GM23338 (cell line): ENCODE data around the gene LRRC2. TPM values are rescaled to one million over a fixed set of nuclear protein-coding genes. Genes with fewer than 3 reads are reported as not detected.

ENCODE experiments used
- ATAC-seq: fragments of 200-7000 bp; cut with Tn5 transposase; 3 replicates; pipeline ENCODE4 v1.9.1; 2020
- DNase-seq: peaks from one replicate; pipeline ENCODE4 v3.0.0-alpha.2; 2015; ENCODE audit warnings: low spot score
- H2AFZ ChIP-seq: fragments of 200-600 bp; sonication (generic); 2 replicates; pipeline ENCODE4 v1.8.0; 2016; ENCODE audit warnings: antibody characterized with exemption, mild to moderate bottlenecking, moderate library complexity
- H3F3A ChIP-seq: fragments of 200-600 bp; sonication (generic); replicated peaks from 2 replicates; pipeline ENCODE4 v1.8.0; 2017; ENCODE audit warnings: antibody characterized with exemption, mixed run types, low read depth
- H3K27ac ChIP-seq: fragments of 200-600 bp; sonication (generic); 2 replicates; pipeline ENCODE4 v1.6.1; 2016; ENCODE audit warnings: low read depth
- H3K27me3 ChIP-seq: fragments of 200-600 bp; sonication (generic); 2 replicates; pipeline ENCODE4 v1.8.0; 2016; ENCODE audit warnings: mild to moderate bottlenecking, mixed run types, moderate library complexity; ENCODE audit not compliant: insufficient read depth
- H3K36me3 ChIP-seq: fragments of 200-600 bp; sonication (generic); 2 replicates; pipeline ENCODE4 v1.8.0; 2016; ENCODE audit warnings: mild to moderate bottlenecking; ENCODE audit not compliant: insufficient read depth
- H3K4me1 ChIP-seq: fragments of 200-600 bp; sonication (generic); 2 replicates; pipeline ENCODE4 v1.8.0; 2016; ENCODE audit warnings: mild to moderate bottlenecking, moderate library complexity; ENCODE audit not compliant: insufficient read depth
- H3K4me2 ChIP-seq: fragments of 200-600 bp; sonication (generic); 2 replicates; pipeline ENCODE4 v1.7.1; 2017; ENCODE audit warnings: mixed run types
- H3K4me3 ChIP-seq: fragments of 200-600 bp; sonication (generic); 2 replicates; pipeline ENCODE4 v1.6.1; 2016; ENCODE audit warnings: mixed run types
- H3K79me2 ChIP-seq: fragments of 200-600 bp; sonication (generic); replicated peaks from 2 replicates; pipeline ENCODE4 v1.8.0; 2017; ENCODE audit warnings: mild to moderate bottlenecking; ENCODE audit not compliant: insufficient read depth
- H3K9me2 ChIP-seq: fragments of 200-600 bp; sonication (generic); 2 replicates; pipeline ENCODE4 v1.8.0; 2017; ENCODE audit not compliant: insufficient read depth
- H4K20me1 ChIP-seq: fragments of 200-600 bp; sonication (generic); replicated peaks from 2 replicates; pipeline ENCODE4 v1.8.0; 2017; ENCODE audit warnings: mild to moderate bottlenecking; ENCODE audit not compliant: insufficient read depth
- H3K27ac Mint-ChIP-seq: 2 replicates; pipeline ENCODE4 v1.8.0; 2020; ENCODE audit warnings: inconsistent platforms, mild to moderate bottlenecking, moderate library complexity, mixed read lengths
- H3K27me3 Mint-ChIP-seq: 3 replicates; pipeline ENCODE4 v1.8.0; 2022; ENCODE audit warnings: low read depth, mild to moderate bottlenecking, moderate library complexity, mixed read lengths, inconsistent platforms; ENCODE audit not compliant: insufficient read depth, poor library complexity
- H3K36me3 Mint-ChIP-seq: 3 replicates; pipeline ENCODE4 v1.8.0; 2021; ENCODE audit warnings: low read depth, mild to moderate bottlenecking, inconsistent platforms, moderate library complexity, mixed read lengths
- H3K4me1 Mint-ChIP-seq: 3 replicates; pipeline ENCODE4 v1.8.0; 2020; ENCODE audit warnings: mild to moderate bottlenecking, inconsistent platforms, mixed read lengths
- H3K4me3 Mint-ChIP-seq: 3 replicates; pipeline ENCODE4 v1.8.0; 2021; ENCODE audit warnings: moderate library complexity, mild to moderate bottlenecking, inconsistent platforms, mixed read lengths
- H3K9me3 Mint-ChIP-seq: 3 replicates; pipeline ENCODE4 v1.8.0; 2020; ENCODE audit warnings: moderate library complexity, mild to moderate bottlenecking, inconsistent platforms, mixed read lengths
- CREB1 ChIP-seq: fragments of 250-450 bp; sonication (Bioruptor Pico); IDR thresholded peaks from 2 replicates; pipeline ENCODE4 v1.5.0; 2020; ENCODE audit warnings: low read depth, mild to moderate bottlenecking, moderate library complexity
- CTCF ChIP-seq, 2 experiments: fragments of 200-600 bp in 1 of 2; sonication (generic) in 1 of 2; conservative IDR thresholded peaks; 2 replicates each; pipeline versions ENCODE4 v1.5.1 to v1.6.1; 2016 to 2017; ENCODE audit warnings: antibody characterized with exemption in 2 of 2, low read depth in 2 of 2, mild to moderate bottlenecking in 2 of 2, moderate library complexity in 1 of 2
- ETS1 ChIP-seq: IDR thresholded peaks from 2 replicates; pipeline ENCODE4 v1.6.1; 2016; ENCODE audit warnings: antibody characterized with exemption
- EZH2 ChIP-seq: fragments of 200-600 bp; sonication (generic); IDR thresholded peaks from one replicate; pipeline ENCODE4 v1.8.0; 2017; ENCODE audit warnings: antibody characterized with exemption, mild to moderate bottlenecking, low read depth; ENCODE audit not compliant: unreplicated experiment
- EZH2phosphoT487 ChIP-seq: fragments of 200-600 bp; sonication (generic); IDR thresholded peaks from one replicate; pipeline ENCODE4 v1.8.1; 2018; ENCODE audit warnings: antibody characterized with exemption; ENCODE audit not compliant: unreplicated experiment
- JUNB ChIP-seq: IDR thresholded peaks from one replicate; pipeline ENCODE4 v1.6.1; 2016; ENCODE audit warnings: antibody characterized with exemption; ENCODE audit not compliant: unreplicated experiment
- NANOG ChIP-seq: IDR thresholded peaks from 2 replicates; pipeline ENCODE4 v1.6.1; 2016; ENCODE audit warnings: antibody characterized with exemption, borderline replicate concordance
- POLR2AphosphoS5 ChIP-seq: IDR thresholded peaks from 2 replicates; pipeline ENCODE4 v1.6.1; 2016; ENCODE audit warnings: antibody characterized with exemption, low read depth
- STAT1 ChIP-seq: IDR thresholded peaks from one replicate; pipeline ENCODE4 v1.6.1; 2016; ENCODE audit warnings: antibody characterized with exemption; ENCODE audit not compliant: unreplicated experiment
- ZNF114 ChIP-seq: fragments of 250-450 bp; sonication (Bioruptor Pico); IDR thresholded peaks from 2 replicates; pipeline ENCODE4 v1.5.0; 2020; ENCODE audit warnings: mild to moderate bottlenecking, moderate library complexity
- ZNF331 ChIP-seq: fragments of 250-450 bp; sonication (Bioruptor Pico); IDR thresholded peaks from 2 replicates; pipeline ENCODE4 v1.5.0; 2020; ENCODE audit warnings: low read depth, mild to moderate bottlenecking, moderate library complexity
- ZNF462 ChIP-seq: fragments of 250-450 bp; sonication (Bioruptor Pico); IDR thresholded peaks from 2 replicates; pipeline ENCODE4 v1.5.0; 2020; ENCODE audit warnings: mild to moderate bottlenecking, moderate library complexity
- polyA plus RNA-seq: library from polyadenylated mRNA; unstranded; fragments of >200 nt; fragmentation: Nextera tagmentation; extraction: Ambion mirVana; gene quantifications from 2 replicates; pipeline ENCODE4 v1.2.1, GENCODE V29; 2016
- total RNA-seq: library from RNA; depleted of rRNA; stranded (reverse); fragments of >200 nt; shearing (Covaris generic); gene quantifications from 2 replicates; pipeline ENCODE4 v1.2.3, GENCODE V29; 2014
- TF ChIP-seq, protein P1 (sequence below): IDR thresholded peaks from one replicate; pipeline ENCODE4 v1.6.1; 2018; ENCODE audit warnings: antibody characterized with exemption; ENCODE audit not compliant: unreplicated experiment

The LRRC2 gene
- total and polyA plus RNA-seq, 2 experiments from 2014 or later: 6.5 to 7.1 TPM

- Mint-ChIP-seq H3K4me1 (peaks cover 79% of the 10 kb centered on the region), H3K36me3 (peaks cover 29% of the 10 kb centered on the region), H3K4me3 (no peak overlapping the region), H3K9me3 (peaks cover 18% of the 10 kb centered on the region), H3K27ac (no peak overlapping the region), H3K27me3 (peaks cover 30% of the 10 kb centered on the region)
- Histone ChIP-seq H3K4me3 (no peak overlapping the region), H3K36me3 (peaks cover 7% of the 10 kb centered on the region), H3K27me3 (no peaks in the 10 kb centered on the region), H3K4me2 (0 out of 2 replicates have a peak overlapping the region, but pooled peaks have one; percentile 53), H3K9me2 (no peaks in the 10 kb centered on the region), H4K20me1 (no peaks in the 10 kb centered on the region), H2AFZ (no peak overlapping the region), H3K79me2 (peaks cover 9% of the 10 kb centered on the region), H3F3A (peaks cover 11% of the 10 kb centered on the region; the same call in 1 of the 2 replicates), H3K4me1 (peaks cover 74% of the 10 kb centered on the region), H3K27ac (no peak overlapping the region)
- TF ChIP-seq CTCF (conservative IDR thresholded peaks at IDR 0.05; ENCODE audit: low read depth in 2 of 2): no peak
- no peak for TF ChIP-seq JUNB
- no peak for TF ChIP-seq STAT1
- TF ChIP-seq POLR2AphosphoS5: no peak
- no peak for TF ChIP-seq ZNF114 (CRISPR knock-in tag)
- no peak for TF ChIP-seq EZH2phosphoT487
- TF ChIP-seq ZNF462: no peak
- TF ChIP-seq ZNF331: no peak
- TF ChIP-seq EZH2: no peak
- TF ChIP-seq CREB1 (CRISPR knock-in tag): no peak
- TF ChIP-seq ETS1: no peak
- TF ChIP-seq, protein P1, sequence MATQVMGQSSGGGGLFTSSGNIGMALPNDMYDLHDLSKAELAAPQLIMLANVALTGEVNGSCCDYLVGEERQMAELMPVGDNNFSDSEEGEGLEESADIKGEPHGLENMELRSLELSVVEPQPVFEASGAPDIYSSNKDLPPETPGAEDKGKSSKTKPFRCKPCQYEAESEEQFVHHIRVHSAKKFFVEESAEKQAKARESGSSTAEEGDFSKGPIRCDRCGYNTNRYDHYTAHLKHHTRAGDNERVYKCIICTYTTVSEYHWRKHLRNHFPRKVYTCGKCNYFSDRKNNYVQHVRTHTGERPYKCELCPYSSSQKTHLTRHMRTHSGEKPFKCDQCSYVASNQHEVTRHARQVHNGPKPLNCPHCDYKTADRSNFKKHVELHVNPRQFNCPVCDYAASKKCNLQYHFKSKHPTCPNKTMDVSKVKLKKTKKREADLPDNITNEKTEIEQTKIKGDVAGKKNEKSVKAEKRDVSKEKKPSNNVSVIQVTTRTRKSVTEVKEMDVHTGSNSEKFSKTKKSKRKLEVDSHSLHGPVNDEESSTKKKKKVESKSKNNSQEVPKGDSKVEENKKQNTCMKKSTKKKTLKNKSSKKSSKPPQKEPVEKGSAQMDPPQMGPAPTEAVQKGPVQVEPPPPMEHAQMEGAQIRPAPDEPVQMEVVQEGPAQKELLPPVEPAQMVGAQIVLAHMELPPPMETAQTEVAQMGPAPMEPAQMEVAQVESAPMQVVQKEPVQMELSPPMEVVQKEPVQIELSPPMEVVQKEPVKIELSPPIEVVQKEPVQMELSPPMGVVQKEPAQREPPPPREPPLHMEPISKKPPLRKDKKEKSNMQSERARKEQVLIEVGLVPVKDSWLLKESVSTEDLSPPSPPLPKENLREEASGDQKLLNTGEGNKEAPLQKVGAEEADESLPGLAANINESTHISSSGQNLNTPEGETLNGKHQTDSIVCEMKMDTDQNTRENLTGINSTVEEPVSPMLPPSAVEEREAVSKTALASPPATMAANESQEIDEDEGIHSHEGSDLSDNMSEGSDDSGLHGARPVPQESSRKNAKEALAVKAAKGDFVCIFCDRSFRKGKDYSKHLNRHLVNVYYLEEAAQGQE: no peak
- no peak for TF ChIP-seq NANOG
- ATAC-seq (no peak), DNase-seq (no peak)
These were observed 4.2 kb downstream of the LRRC2 start for GRCh38 chr3:46561951-46562350.
